HepG2 (cell line): ENCODE results near the gene CPSF4.

ENCODE experiments used
- JUNB ChIP-seq: sonication (generic); formaldehyde crosslinking; IDR thresholded peaks from 2 replicates; pipeline ENCODE4 v1.8.0; 2022; ENCODE audit warnings: missing genetic modification reagents, mild to moderate bottlenecking, borderline replicate concordance
- MYC ChIP-seq: sonication (generic); formaldehyde crosslinking; IDR thresholded peaks from 2 replicates; pipeline ENCODE4 v1.9.0; 2021; ENCODE audit warnings: missing genetic modification reagents, borderline replicate concordance
- PHF20 ChIP-seq: sonication (generic); formaldehyde crosslinking; IDR thresholded peaks from 2 replicates; pipeline ENCODE4 v1.5.0; 2020; ENCODE audit warnings: mild to moderate bottlenecking, missing genetic modification reagents
- ZBTB33 ChIP-seq: sonication (generic); formaldehyde crosslinking; IDR thresholded peaks from 2 replicates; pipeline ENCODE4 v1.4.0; 2020; ENCODE audit warnings: missing genetic modification reagents
- ZFP37 ChIP-seq: sonication (generic); formaldehyde crosslinking; IDR thresholded peaks from 2 replicates; pipeline ENCODE4 v1.4.0; 2020; ENCODE audit warnings: missing genetic modification reagents, borderline replicate concordance
- ZFP91 ChIP-seq: sonication (generic); formaldehyde crosslinking; IDR thresholded peaks from 2 replicates; pipeline ENCODE4 v1.9.0; 2022; ENCODE audit warnings: missing genetic modification reagents, mild to moderate bottlenecking, borderline replicate concordance
- ZNF704 ChIP-seq: sonication (generic); formaldehyde crosslinking; IDR thresholded peaks from 2 replicates; pipeline ENCODE4 v1.8.1; 2023; ENCODE audit warnings: mild to moderate bottlenecking, inconsistent platforms, moderate library complexity, missing genetic modification reagents, borderline replicate concordance

- TF ChIP-seq JUNB (CRISPR knock-in tag): no peak
- no peak for TF ChIP-seq ZFP37 (CRISPR knock-in tag)
- TF ChIP-seq ZNF704: no peak
- no peak for TF ChIP-seq ZBTB33 (CRISPR knock-in tag)
- no peak for TF ChIP-seq PHF20 (CRISPR knock-in tag)
- no peak for TF ChIP-seq MYC (CRISPR knock-in tag)
- no peak for TF ChIP-seq ZFP91
These were observed 28.1 kb upstream of the CPSF4 start for GRCh38 chr7:99410635-99411034.
